Kidney epithelial cell (primary cell): ENCODE results near the gene SIDT1. TPM values are rescaled to one million over a fixed set of nuclear protein-coding genes. Genes with fewer than 3 reads are reported as not detected.
"Not testable (repeated sequence)": the region's sequence is repeated elsewhere in the genome, so short reads cannot be mapped to it uniquely, and the experiment has no call there.

Experiments
- DNase-seq: peaks from one replicate; pipeline ENCODE4 v3.0.0-alpha.2; 2010; ENCODE audit warnings: low read depth
- H3K27me3 ChIP-seq: 2 replicates; pipeline ENCODE4 v1.6.0; 2011; ENCODE audit warnings: low read length; ENCODE audit not compliant: control insufficient read depth, insufficient read depth
- H3K36me3 ChIP-seq: 2 replicates; pipeline ENCODE4 v1.5.1; 2011; ENCODE audit warnings: low read length; ENCODE audit not compliant: control insufficient read depth, insufficient read depth
- H3K4me3 ChIP-seq: 2 replicates; pipeline ENCODE4 v1.5.1; 2011; ENCODE audit warnings: low read depth, mild to moderate bottlenecking, control low read depth, low read length
- total RNA-seq: library from RNA; depleted of rRNA; stranded (reverse); fragments of >200 nt; gene quantifications from 2 replicates; pipeline ENCODE4 v1.2.3, GENCODE V29; 2015
- TF ChIP-seq, protein P1 (sequence below): IDR thresholded peaks from 2 replicates; pipeline ENCODE4 v1.5.1; 2011; ENCODE audit warnings: mild to moderate bottlenecking, moderate library complexity, low read length, control low read depth, inconsistent platforms; ENCODE audit not compliant: insufficient read depth, poor library complexity, severe bottlenecking

Gene SIDT1
- total RNA-seq, 1 donor from 2014 or later = 0.04 TPM

DNA sequence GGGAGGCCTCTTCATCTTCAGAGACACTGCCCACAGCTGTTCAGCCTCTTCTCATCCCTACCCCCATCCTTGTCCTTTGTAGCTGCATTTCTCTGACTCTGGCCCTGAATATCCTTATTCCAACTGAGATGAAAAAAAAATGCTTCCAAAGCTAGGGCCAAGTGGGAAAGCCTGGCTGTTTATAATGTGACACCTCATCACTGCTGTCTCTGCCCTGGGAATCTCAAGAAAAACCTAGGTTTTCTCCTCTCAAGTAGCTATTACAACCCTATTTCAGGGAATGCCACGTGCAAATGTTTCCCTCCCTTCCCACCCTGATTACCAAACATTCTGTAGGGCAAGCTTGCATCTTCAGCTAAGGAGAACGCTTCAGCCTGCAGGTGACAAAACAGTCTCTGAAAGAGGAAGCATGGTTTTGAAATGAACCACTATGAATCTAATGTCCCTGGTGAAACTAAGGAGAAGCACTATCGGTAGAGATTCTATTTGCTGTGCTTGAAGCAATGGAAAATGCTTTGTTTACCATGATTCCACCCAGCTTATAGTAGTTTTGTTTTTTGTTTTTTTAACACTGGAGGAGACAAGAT lies 98.7 kb downstream of the SIDT1 start:
- TF ChIP-seq, protein P1, sequence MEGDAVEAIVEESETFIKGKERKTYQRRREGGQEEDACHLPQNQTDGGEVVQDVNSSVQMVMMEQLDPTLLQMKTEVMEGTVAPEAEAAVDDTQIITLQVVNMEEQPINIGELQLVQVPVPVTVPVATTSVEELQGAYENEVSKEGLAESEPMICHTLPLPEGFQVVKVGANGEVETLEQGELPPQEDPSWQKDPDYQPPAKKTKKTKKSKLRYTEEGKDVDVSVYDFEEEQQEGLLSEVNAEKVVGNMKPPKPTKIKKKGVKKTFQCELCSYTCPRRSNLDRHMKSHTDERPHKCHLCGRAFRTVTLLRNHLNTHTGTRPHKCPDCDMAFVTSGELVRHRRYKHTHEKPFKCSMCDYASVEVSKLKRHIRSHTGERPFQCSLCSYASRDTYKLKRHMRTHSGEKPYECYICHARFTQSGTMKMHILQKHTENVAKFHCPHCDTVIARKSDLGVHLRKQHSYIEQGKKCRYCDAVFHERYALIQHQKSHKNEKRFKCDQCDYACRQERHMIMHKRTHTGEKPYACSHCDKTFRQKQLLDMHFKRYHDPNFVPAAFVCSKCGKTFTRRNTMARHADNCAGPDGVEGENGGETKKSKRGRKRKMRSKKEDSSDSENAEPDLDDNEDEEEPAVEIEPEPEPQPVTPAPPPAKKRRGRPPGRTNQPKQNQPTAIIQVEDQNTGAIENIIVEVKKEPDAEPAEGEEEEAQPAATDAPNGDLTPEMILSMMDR = no peak
- Histone ChIP-seq H3K4me3 (no peak overlapping the region), H3K36me3 (no peaks in the 10 kb centered on the region), H3K27me3 (no peaks in the 10 kb centered on the region)
- no peak for DNase-seq

DNA sequence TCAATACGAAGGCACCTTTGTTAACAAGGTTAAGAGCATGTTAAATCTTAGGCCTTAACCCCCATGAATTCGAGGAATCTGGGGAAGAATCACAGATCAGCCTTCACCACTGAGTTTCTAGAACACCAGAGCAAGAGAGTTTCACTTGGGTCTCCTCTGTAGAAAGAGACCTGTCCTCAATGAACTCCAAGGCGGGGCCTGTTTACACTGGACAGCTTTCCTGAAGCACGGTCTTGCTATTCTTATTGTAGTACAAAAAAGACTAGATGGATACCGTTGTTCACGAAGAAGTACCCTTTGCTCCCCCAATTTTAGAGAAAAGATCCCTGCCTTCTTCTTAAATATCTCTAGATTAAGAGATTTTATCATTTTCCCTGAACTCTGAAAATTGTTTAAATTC lies 99.2 kb downstream of the SIDT1 start:
- no peak for DNase-seq
- TF ChIP-seq, protein P1 = no peak
- Histone ChIP-seq H3K27me3 (no peaks in the 10 kb centered on the region), H3K36me3 (no peaks in the 10 kb centered on the region), H3K4me3 (no peak overlapping the region)

DNA sequence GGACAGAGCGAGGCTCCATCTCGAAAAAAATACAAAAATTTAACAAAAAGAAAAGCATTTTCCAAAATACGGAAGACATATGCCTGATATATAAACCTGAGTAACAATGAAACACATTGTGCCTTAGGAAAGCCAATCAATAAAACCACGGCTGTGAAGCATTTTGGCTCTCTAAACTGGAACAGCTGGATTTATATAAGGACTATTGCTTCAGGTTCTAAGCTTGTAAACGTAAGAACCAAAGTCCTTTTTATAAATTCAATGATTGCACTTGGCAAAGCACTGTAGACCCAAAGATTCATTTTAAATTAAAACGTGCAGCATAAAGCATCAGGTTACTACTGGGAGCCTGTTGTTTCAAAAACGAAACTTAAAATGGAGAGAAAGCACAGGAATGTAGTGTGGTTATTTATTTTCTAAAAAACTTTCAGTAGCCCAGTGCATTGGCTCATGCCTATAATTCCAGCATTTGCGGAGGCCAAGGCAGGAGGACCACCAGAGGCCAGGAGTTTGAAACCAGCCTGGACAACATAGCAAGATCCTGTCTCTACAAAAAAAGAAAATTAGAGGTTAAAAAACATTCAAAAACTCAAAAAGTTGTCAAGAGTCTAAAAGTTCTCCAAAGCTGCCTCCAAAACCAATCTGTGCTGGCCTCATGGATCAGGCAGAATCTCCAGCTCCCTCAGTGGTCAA lies 102.6 kb downstream of the SIDT1 start:
- Histone ChIP-seq H3K4me3 (no peak overlapping the region), H3K27me3 (no peaks in the 10 kb centered on the region), H3K36me3 (no peaks in the 10 kb centered on the region)
- TF ChIP-seq, protein P1 = no peak
- no peak for DNase-seq

DNA sequence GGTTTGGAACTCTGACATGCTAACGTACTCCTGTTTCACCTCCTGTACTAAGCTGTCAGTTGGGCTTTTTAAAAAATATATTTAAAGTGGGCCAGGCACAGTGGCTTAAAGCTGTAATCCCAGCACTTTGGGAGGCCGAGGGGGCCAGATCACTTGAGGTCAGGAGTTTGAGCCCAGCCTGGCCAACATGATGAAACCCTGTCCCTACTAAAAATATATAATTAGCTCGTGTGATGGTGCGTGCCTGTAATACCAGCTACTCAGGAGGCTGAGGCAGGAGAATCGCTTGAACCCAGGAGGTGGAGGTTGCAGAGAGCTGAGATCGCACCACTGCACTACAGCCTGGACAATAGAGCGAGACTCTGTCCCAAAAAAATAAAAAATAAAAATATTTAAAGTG lies 103.7 kb downstream of the SIDT1 start:
- H3K36me3 ChIP-seq, DNase-seq, H3K4me3 ChIP-seq, H3K27me3 ChIP-seq: not testable (repeated sequence)

DNA sequence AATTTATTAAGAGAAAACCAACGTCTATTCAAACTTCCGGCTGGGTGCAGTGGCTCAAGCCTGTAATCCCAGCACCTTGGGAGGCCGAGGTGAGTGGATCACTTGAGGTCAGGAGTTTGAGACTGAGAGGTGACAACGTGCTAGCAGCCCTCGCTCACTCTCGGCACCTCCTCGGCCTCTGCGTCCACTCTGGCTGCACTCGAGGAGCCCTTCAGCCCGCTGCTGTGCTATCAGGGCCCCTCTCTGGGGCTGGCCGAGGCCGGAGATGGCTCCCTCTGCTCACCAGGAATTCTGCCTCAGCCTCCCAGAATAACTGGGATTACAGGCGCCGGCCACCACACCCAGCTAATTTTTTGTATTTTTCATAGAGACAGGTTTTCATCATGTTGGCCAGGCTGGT lies 105.4 kb downstream of the SIDT1 start:
- H3K36me3 ChIP-seq = no peaks in the 10 kb centered on the region
- DNase-seq = no peak
- H3K4me3 ChIP-seq = no peak overlapping the region
- TF ChIP-seq, protein P1 = no peak
- no peaks in the 10 kb centered on the region for H3K27me3 ChIP-seq

DNA sequence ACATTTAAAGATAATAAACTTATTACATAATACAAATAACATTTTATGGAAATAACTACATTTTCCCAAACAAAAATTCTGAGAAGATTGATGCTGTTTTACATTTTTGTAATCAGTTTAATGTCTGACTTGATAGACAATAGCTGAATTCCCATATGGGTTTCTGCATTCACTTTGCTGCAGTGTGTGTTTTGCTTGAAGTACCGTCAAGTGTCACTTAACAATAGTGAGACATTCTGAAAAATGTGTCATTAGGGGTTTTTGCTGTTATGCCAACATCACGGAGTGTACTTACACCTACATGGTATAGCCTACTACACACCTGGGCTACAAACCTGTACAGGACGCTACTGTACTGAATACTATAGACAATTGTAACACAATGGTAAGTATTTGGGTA lies 106.6 kb downstream of the SIDT1 start:
- TF ChIP-seq, protein P1 = no peak
- Histone ChIP-seq H3K36me3 (no peaks in the 10 kb centered on the region), H3K4me3 (no peak overlapping the region), H3K27me3 (no peaks in the 10 kb centered on the region)
- DNase-seq = no peak
